Measurements from ENCODE around the gene SGPP2.
"Not testable (repeated sequence)": the region's sequence is repeated elsewhere in the genome, so short reads cannot be mapped to it uniquely, and the experiment has no call there.

The SGPP2 gene

DNA sequence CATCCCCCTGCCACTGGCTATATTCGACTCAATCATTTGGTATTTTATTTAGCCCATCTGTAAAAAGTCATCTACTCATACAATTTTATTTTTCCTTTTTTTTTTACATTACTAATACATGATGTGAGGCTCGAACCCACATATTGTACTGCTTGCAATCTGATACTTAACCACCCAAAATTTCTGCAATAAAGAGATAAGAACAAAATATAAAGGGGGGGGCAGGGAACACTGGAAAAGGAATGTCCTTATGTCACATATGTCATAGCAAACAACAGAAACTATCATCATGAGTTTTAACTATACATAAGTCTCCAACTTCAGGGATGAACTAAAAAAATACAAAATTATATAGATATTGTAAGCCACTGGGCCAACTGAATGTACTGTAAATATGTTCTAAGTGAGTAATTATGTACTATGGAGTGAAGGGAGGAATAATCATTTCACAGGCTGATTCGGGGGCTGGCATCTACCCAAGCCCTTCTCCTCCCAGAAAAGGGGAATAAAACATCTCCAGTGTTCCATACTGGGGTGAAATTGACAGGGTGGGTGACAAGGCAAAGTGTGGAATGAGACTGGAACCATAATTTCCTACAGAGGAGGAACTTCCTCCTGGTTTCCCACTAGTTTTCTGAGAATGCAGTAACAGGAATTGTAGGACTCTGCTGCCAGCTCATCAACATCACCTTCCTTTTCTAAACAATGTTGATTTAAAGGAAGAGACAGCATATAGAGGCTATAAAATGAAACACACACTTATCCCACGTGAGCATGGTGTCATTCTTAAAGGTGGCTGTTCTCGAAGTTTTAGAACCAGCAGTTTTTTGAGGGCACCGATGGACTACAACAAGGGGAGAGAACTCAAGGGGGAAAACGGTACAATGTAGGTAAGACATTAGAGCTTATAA lies 152.1 kb downstream of the SGPP2 start:
- no peak for DNase-seq (ENCODE audit: low read depth in 2 of 2)

DNA sequence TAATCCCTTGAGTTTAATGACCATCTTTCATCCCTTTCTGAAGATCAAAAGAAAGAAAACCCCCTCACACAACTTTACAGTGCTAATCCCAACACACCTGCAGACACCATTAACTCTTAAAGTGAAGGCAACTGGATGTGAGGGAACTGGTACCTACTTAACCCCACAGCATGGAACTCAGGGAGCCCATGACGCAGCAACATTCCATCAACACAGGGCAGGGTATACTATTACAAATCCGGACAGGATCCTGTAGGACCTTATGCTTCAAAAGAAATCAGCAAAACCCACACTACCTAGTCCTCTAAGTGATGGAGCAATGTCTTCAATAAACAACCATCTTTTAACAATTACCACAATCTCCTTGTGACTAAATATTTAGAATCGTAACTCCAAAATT lies 153.0 kb downstream of the SGPP2 start:
- DNase-seq (ENCODE audit: low read depth in 2 of 2): no peak

DNA sequence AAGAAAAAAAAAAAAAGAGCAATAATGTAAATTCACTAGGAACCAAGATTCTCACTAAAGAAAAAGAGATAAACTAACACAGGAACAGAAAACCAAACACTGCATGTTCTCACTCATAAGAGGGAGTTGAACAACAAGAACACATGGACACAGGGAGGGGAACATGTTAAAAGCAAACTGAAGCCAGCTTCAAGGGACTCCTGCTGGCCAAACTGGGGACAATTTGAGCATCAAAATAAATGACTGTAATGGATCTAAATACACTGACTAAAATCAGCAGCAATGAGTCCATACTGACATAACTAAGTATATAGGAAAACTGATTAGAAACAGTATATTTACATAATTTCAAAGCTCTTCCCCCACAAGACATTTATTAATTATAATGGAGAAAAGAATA lies 158.6 kb downstream of the SGPP2 start:
- DNase-seq (ENCODE audit: low read depth in 2 of 2): no peak

DNA sequence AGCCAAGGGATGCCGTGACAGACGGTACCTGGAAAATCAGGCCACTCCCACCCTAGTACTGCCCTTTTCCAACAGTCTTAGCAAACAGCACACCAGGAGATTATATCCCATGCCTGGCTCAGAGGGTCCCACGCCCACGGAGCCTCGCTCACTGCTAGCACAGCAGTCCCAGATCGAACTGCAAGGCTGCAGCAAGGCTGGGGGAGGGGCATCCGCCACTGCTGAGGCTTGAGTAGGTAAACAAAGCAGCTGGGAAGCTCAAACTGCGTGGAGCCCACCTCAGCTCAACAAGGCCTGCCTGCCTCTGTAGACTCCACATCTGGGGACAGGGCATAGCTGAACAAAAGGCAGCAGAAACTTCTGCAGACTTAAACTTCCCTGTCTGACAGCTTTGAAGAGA lies 160.2 kb downstream of the SGPP2 start:
- not testable (repeated sequence) for DNase-seq (ENCODE audit: low read depth in 2 of 2)

DNA sequence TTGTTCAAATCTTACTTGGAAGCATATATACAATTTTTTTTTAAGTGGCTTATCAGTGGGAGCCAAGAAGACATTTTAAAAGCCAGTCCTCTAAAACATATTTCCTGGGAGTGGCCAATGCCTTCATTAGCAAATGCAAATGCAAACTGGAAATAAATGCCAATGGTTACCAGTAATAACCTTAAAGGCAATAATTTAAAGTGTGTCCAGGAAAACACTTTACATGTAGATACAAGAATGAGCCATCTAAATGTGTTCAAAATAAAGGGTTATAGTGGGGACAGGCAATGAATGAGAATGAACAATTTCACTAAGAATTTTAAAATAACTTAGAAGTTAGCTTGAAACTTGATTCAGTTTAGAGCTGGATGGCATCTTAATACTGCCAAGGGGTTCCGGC lies 167.3 kb downstream of the SGPP2 start:
- no peak for DNase-seq (ENCODE audit: low read depth in 2 of 2)

DNA sequence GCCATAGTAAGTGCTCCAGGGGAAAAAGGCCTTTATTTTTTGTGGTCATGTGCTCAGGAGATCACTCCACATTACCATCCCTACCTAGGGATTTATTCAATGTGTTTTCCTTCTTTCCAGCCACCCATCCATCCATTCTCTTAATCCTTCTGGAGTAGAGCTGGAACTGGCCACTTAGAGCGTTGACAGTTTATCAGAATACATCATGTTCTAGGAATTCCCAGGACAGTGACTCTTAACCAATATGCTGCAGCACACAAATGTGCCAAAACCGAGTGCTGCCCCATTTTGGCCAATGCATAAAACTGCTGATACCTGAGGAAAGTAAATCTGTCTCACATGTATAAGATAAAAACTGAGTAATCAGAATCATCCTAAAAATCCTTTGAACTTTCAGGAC lies 167.8 kb downstream of the SGPP2 start:
- DNase-seq (ENCODE audit: low read depth in 2 of 2): no peak

DNA sequence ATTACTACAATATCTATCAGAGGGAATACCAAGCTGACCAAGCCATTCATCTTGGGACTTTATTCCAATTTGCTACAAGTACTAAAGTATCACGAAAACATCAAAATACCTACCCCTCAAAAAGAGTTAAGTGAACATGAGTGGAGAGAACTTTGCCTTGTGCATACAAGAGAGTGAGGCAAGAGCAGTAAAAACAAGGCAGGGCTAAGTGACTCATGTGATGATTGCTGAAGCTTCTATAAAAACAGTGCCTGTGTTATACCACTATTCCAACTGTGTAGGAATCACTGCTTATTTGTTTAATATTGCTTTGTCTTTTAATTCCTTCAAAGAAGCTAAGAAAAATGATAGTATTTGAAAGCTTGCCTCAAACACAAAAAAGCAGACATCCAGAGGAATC lies 170.3 kb downstream of the SGPP2 start:
- DNase-seq (ENCODE audit: low read depth in 2 of 2): no peak

DNA sequence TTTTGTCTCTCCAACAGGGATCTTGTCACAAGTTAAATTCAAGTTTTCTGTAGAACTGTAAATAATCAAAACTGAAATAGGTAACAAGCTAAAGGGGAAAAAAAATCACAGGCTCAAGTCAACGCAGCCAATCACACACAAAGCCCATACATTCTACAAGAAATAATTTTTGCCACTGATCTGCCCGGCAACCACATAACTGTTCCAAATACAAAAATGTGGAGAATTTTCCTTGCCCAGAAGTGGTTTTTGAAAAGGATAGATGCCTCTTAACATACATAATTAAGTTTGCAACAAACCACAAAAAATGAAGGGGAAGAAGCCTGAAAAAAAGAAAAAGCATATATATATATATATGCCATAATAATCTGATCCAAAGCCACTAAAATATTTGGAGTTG lies 171.2 kb downstream of the SGPP2 start:
- no peak for DNase-seq (ENCODE audit: low read depth in 2 of 2)

DNA sequence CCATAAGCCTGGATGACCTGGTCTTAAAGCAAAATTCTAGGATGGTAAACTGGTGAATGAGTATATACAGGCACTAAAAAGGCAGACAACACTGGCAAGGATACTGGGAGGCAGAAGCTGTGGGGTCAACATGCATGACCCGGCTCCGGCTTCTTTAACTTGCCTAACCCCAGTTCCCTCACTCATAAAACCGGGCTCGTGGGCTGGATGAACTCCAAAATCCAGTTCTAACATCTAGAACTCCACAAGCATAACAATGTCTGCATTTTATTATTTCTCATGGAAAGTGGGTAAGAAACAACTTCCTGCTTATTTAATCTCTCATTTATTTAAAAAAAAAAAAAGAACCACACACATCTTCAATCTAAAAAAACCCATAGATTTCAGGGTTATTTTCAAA lies 174.3 kb downstream of the SGPP2 start:
- DNase-seq (ENCODE audit: low read depth in 2 of 2): no peak

DNA sequence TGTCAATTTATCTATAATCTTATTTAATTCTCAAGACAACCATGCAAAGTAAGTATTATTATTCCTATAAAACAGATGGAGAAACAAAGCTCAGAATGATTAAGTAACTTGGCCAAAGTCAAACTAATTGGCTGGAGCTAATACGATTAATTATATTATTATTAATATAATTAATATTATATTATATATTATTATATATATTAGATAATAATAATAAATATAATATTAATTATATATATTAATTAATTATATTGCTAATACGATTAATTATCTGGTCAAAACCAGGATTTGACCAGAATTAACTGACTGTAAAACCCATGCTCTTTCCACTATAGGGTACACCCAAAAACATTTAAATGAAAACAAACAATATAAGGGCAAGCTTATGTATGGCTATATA lies 179.2 kb downstream of the SGPP2 start:
- no peak for DNase-seq (ENCODE audit: low read depth in 2 of 2)

DNA sequence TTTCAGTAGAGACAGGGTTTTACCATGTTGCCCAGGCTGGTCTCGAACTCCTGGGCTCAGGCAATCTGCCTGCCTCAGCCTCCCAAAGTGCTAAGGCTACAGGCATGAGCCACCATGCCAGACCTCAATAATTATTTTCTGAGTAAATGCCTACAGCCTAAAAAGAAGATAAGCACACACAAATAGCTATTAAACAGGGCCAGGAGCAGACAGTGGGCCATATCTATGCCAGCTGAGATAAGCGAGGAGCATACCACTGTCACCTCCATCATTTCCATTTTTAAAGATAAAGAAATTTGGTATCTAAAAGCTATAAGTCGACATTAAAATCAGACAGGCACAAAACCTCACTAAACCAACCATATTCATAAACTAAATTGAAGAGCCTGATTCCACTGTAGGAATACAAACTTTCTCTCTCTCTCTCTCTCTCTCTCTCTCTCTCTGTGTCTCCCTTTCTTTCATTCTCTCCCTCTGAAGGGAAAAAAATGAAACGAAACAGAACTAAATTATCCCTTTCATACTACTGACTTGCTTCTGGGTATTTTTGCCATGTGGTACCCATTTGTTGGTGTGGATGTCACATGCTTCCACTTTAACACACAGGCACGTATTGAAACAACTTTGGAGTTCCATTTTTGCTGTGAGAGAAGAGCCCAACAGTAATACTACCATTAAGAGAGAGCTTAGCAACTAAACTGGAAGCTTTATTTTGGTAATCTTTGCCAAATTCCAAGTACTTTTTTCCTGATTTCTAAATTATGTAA lies 180.6 kb downstream of the SGPP2 start:
- no peak for DNase-seq (ENCODE audit: low read depth in 2 of 2)

DNA sequence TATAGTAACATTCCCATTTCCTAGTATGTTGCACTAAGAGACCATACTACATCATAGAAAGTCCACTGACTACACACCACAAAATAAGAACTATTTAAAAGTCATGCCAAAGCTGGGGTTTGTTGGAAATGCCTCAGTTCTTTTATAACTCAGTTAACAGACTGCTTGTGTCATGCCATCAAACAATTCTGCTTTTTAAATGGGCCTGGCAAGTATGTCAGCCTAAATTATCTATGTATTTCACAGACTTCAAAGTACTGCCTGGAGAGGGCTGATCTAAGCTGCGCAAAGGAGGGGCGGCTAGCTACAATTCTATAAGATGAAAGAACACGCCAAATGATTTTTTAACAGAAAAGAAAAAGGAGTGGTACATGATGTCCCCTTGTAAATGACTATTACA lies 182.0 kb downstream of the SGPP2 start:
- no peak for DNase-seq (ENCODE audit: low read depth in 2 of 2)

DNA sequence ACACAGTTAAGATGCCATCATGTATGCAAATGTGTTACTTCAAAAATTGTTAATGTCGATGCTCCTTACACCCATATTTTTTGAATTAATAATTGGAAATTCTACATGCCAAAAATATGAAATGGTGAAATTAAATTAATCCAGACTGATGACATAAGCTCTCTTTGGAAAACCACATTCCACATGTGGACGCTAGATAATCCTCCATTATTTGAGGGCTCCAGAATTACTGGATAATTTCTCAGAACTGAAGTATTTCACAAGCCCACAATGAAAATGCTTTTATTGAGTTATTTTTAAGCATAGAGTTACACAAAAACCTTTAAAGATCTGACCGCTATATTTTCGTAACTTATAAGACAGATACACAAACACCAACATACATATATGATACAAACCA lies 183.7 kb downstream of the SGPP2 start:
- DNase-seq (ENCODE audit: low read depth in 2 of 2): no peak

DNA sequence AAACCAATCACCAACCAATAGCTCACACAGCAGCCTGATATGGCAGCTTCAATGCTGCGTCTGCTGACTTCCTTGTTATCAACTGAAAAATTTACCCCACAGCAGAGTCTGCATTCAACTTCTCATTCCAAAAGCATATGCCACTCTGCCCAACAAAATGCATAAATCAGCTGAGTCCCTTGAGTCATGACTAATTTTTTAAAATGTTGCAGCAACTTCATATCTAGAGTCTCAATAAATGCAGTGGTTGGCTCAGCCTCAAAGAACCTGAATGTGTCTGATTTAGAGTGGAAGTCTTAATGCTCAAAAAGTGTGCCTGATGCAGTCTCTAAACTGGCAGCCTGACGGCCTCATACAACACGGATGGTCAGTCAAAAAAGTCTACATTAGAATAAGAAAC lies 185.0 kb downstream of the SGPP2 start:
- DNase-seq (ENCODE audit: low read depth in 2 of 2): no peak

All from stimulated activated CD4-positive, alpha-beta T cell treated with anti-CD3 and anti-CD28 coated beads, Interleukin-4, amount 100 ng/mL, for 48 hours (primary cell).